NCI-H128 (cell line): ENCODE measurements around the gene RBM19.

ENCODE experiments used
- DNase-seq: peaks from one replicate; lab custom pipeline; 2025; ENCODE audit not compliant: unreplicated experiment; lab: John Stamatoyannopoulos, UW

RBM19 gene

GRCh38 chr12:113861708-113862312 is 104.3 kb downstream of the RBM19 start:
- no peak for DNase-seq

GRCh38 chr12:113860950-113861349 is 105.2 kb downstream of the RBM19 start:
- DNase-seq = no peak

GRCh38 chr12:113860059-113860820 is 105.9 kb downstream of the RBM19 start:
- DNase-seq = peak; percentile 50

GRCh38 chr12:113858841-113859386 is 107.2 kb downstream of the RBM19 start:
- DNase-seq = no peak

- no peak for DNase-seq
Measured at GRCh38 chr12:113857371-113857770, 108.8 kb downstream of the RBM19 start.

GRCh38 chr12:113855998-113856397 is 110.1 kb downstream of the RBM19 start:
- no peak for DNase-seq

- no peak for DNase-seq
Measured at GRCh38 chr12:113854385-113855142, 111.6 kb downstream of the RBM19 start.

GRCh38 chr12:113853491-113853890 is 112.6 kb downstream of the RBM19 start:
- DNase-seq = no peak

- no peak for DNase-seq
Measured at GRCh38 chr12:113852695-113853490, 113.2 kb downstream of the RBM19 start.

- no peak for DNase-seq
Measured at GRCh38 chr12:113852264-113852663, 113.9 kb downstream of the RBM19 start.

GRCh38 chr12:113850309-113851056 is 115.6 kb downstream of the RBM19 start:
- DNase-seq = no peak

GRCh38 chr12:113847856-113848255 is 118.3 kb downstream of the RBM19 start:
- DNase-seq = no peak

GRCh38 chr12:113846883-113847755 is 119.0 kb downstream of the RBM19 start:
- DNase-seq = no peak

GRCh38 chr12:113845900-113846674 is 120.0 kb downstream of the RBM19 start:
- no peak for DNase-seq

GRCh38 chr12:113844495-113845210 is 121.5 kb downstream of the RBM19 start:
- DNase-seq = no peak

- no peak for DNase-seq
Measured at GRCh38 chr12:113842699-113843098, 123.4 kb downstream of the RBM19 start.

- no peak for DNase-seq
Measured at GRCh38 chr12:113841786-113842185, 124.3 kb downstream of the RBM19 start.
